Measurements from ENCODE around the gene RHBDL2. TPM values are rescaled to one million over a fixed set of nuclear protein-coding genes. Genes with fewer than 3 reads are reported as not detected.

The RHBDL2 gene
- total RNA-seq, 1 donor from 2014 or later: 0.32 TPM

- Histone ChIP-seq H3K4me3 (no peak overlapping the region), H3K36me3 (no peaks in the 10 kb centered on the region), H3K27ac (no peak overlapping the region), H3K9me3 (no peaks in the 10 kb centered on the region), H3K27me3 (ENCODE audit: low read depth) (no peaks in the 10 kb centered on the region), H3K4me1 (no peaks in the 10 kb centered on the region)
- DNase-seq (no peak), ATAC-seq (no peak)
- intact Hi-C loops (cut with DNase I): no loop called here
- TF ChIP-seq CTCF (IDR thresholded peaks at IDR 0.05): no peak
Measured at GRCh38 chr1:38926091-38926490, 15.5 kb downstream of the RHBDL2 start.

GRCh38 chr1:38925391-38925790, 16.2 kb downstream of the RHBDL2 start:
- Histone ChIP-seq H3K4me3 (no peak overlapping the region), H3K27me3 (ENCODE audit: low read depth) (no peaks in the 10 kb centered on the region), H3K9me3 (no peaks in the 10 kb centered on the region), H3K27ac (no peak overlapping the region), H3K36me3 (no peaks in the 10 kb centered on the region), H3K4me1 (no peaks in the 10 kb centered on the region)
- DNase-seq: no peak
- no peak for ATAC-seq
- no peak for TF ChIP-seq CTCF (IDR thresholded peaks at IDR 0.05)
- intact Hi-C loops (cut with DNase I): no loop called here

GRCh38 chr1:38923607-38924006, 18.0 kb downstream of the RHBDL2 start:
- Histone ChIP-seq H3K27ac (no peak overlapping the region), H3K4me3 (no peak overlapping the region), H3K9me3 (no peaks in the 10 kb centered on the region), H3K36me3 (no peaks in the 10 kb centered on the region), H3K27me3 (ENCODE audit: low read depth) (no peaks in the 10 kb centered on the region), H3K4me1 (no peaks in the 10 kb centered on the region)
- intact Hi-C loops (cut with DNase I): no loop called here
- DNase-seq (no peak), ATAC-seq (no peak)
- TF ChIP-seq CTCF (IDR thresholded peaks at IDR 0.05): no peak

- no peak for TF ChIP-seq CTCF (IDR thresholded peaks at IDR 0.05)
- intact Hi-C loops (cut with DNase I): no loop called here
- ATAC-seq (no peak), DNase-seq (no peak)
- Histone ChIP-seq H3K9me3 (no peaks in the 10 kb centered on the region), H3K27me3 (ENCODE audit: low read depth) (no peaks in the 10 kb centered on the region), H3K36me3 (no peaks in the 10 kb centered on the region), H3K27ac (no peak overlapping the region), H3K4me1 (no peaks in the 10 kb centered on the region), H3K4me3 (no peak overlapping the region)
Measured at GRCh38 chr1:38919130-38919529, 22.5 kb downstream of the RHBDL2 start.

GRCh38 chr1:38918568-38918967, 23.1 kb downstream of the RHBDL2 start:
- Histone ChIP-seq H3K27me3 (ENCODE audit: low read depth) (no peaks in the 10 kb centered on the region), H3K27ac (no peak overlapping the region), H3K36me3 (no peaks in the 10 kb centered on the region), H3K9me3 (no peaks in the 10 kb centered on the region), H3K4me1 (no peaks in the 10 kb centered on the region), H3K4me3 (no peak overlapping the region)
- ATAC-seq (no peak), DNase-seq (no peak)
- TF ChIP-seq CTCF (IDR thresholded peaks at IDR 0.05): no peak
- intact Hi-C loops (cut with DNase I): no loop called here

- H3K9me3 ChIP-seq: no peaks in the 10 kb centered on the region
- no peaks in the 10 kb centered on the region for H3K4me1 ChIP-seq
- intact Hi-C loops (cut with DNase I): no loop called here
- ATAC-seq (no peak), DNase-seq (no peak)
- no peak overlapping the region for H3K27ac ChIP-seq
- H3K27me3 ChIP-seq (ENCODE audit: low read depth): no peaks in the 10 kb centered on the region
- no peak for TF ChIP-seq CTCF (IDR thresholded peaks at IDR 0.05)
- H3K4me3 ChIP-seq: no peak overlapping the region
- H3K36me3 ChIP-seq: no peaks in the 10 kb centered on the region
Measured at GRCh38 chr1:38917772-38918171, 23.9 kb downstream of the RHBDL2 start.
